CD4-positive, alpha-beta T cell treated with Interleukin-21 for 1 hour (primary cell): ENCODE results near the gene PEDS1.
A peak's percentile ranks its signal among the peaks of the same experiment; 100 is the strongest.
"Not testable (repeated sequence)": the region's sequence is repeated elsewhere in the genome, so short reads cannot be mapped to it uniquely, and the experiment has no call there.

Experiments
- DNase-seq: peaks from one replicate; pipeline ENCODE4 v3.0.0-alpha.2; 2020

The PEDS1 gene

DNA sequence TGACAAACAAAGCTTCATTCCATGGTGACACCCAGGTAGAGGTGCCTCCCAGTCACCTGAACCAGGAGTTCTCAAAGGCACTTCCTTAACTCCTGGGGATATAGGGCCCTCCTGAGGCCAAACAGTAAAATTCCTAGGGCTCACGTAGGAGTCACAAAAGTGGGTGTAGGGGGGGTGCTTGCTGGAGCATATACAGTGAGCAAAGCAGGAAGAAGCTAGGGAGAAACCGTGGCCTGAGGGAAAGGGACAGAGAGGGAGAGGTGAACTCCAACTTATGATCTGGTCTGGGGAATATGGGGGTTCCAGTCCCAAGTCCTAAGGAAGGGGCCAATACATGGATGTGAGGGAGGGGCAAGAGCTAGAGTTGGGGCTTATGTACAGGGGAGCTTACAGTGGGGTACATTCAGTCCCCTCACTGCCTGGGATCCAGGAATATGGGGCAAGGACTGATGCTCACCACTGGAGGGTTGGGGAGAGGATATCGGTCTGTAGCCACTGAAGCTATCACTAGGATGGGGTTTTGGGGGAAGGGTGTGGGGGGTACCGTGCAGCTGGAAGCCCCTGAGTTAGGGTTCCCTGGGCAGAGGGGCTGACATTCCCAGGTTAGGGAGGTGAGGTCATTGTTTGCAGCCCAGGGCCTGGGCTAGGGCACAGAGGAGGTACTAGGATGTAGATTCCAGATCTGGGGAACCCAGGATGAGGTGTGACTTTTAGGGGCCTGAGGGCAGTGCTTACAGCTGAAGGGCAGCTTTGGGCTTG is 950 bp downstream of the PEDS1 start:
- DNase-seq = no peak

DNA sequence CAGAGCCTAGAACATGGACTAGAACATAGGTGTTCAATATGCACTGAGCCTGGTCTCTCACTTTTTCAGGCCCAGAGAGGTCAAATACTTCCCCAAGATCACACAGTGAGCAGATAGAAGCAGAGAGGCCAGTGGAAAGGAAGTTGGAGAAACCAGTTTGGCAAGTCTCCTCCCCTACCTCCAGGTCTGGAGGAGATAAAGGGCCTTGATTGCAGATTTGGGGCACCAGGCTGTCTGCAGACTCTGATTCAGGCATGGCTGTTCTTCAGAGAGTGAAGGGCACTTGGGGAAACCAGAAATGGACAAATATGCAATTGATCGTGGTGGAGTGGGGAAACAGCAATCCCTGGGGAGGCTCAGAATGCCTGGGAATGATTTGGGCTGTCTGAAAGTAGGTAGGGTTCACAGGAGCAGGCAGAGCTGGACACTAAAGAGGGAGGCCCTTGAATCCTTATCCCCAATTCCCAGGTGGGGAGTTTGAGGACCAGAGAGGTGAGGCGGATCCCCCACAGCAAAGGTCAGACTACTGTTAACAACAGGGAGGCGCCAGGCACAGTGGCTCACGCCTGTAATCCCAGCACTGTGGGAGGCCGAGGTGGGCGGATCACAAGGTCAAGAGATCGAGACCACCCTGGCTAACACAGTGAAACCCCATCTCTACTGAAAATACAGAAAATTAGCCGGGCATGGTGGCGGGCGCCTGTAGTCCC is 2.3 kb downstream of the PEDS1 start:
- no peak for DNase-seq

DNA sequence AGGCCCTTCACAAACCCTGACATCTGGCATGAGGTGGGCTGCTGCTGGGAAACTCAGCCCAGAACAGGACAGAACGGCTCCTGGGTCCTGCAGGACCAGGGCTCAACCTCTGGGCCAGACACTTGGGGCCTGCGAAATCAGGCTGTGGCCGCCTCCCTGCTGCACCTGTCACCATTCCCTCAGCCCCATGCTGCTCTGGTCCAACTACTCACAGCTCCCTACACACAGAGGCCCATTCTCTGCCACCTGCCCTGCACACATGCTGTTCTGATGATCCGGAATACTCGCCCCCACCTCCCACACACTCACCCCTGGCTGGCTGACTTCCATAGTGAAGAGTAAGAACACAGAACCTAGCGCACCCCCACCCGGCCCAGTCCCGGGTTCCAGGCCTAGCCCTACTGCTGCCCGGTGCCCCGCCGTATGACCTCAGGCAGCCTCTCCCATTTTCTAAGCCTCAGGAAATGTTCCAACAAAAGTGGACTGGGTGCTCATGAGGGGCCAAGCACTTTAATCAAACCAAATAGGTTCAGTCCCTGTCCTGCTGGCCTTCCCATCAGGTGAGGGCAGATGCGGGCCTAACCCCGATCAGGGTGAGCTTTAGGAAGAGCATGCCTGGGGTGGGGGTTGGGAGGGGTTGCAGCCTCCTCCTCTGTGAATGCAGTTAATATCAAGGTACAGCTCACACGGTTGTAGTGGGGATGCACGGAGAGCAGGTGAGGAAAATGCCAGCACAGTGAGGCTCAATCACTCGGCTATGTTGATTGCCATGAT is 3.9 kb downstream of the PEDS1 start:
- no peak for DNase-seq

DNA sequence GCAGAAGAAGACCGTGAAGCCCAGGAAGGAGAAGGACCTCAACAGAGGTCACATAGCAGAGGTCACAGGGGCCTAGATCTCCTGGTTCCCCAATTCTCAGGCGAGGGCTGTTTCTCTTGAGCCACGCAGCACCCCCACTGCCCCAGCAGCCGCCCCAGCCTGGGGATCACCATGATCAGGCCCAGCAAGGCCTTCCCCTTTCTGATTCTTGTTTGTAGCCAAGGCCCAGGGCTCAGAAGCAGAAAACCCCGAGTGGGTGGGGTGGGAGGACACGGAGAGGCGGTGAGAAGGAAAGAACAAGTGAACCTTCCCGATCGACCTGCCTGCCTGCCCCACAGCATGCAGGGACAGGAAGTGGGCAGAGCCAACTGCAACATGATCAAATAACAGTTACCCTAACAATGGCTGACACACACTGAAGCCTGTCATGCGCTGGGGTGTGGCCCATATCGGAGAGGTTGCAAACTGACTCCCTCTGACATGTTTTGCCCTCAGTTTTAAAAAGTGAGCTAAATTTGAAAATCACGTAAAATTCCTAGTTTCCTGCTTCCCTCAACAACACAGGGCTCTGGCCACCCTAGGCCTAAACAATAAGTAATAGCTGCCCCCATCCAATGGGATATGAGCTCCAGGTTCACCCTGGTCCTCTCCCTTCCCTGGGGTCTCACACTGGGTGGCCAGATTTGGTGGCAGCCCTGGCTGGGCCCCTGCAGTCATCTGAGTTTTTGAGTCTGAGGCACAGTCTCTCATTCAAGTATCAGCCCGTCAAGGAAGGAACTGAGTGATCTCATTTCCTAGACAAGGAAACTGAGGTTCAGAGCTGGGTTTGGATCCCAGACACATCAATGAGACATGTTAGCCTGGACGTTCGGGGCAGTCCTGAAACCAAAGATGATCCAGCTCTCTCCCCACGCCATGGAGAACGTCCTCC is 6.5 kb downstream of the PEDS1 start:
- peak; percentile 87 for DNase-seq

DNA sequence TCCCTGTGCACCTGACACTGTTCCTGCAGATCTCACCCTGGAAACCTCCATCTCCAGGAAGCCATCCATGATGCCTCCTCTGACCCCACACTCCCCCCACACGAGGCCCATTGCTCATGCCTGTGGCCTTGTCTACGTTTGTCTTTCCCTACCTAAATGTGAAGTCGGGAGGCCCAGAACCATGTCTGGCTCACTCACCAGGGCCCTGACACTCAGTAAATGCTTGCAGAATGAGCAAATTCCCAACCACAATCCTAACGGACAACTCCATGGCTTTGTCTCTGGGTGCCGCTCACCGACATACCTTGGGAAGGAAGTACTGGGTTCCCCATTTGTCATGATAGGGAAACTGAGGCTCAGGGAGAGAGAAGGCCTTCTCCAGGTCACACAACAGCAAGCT is 7.3 kb downstream of the PEDS1 start:
- DNase-seq = no peak

DNA sequence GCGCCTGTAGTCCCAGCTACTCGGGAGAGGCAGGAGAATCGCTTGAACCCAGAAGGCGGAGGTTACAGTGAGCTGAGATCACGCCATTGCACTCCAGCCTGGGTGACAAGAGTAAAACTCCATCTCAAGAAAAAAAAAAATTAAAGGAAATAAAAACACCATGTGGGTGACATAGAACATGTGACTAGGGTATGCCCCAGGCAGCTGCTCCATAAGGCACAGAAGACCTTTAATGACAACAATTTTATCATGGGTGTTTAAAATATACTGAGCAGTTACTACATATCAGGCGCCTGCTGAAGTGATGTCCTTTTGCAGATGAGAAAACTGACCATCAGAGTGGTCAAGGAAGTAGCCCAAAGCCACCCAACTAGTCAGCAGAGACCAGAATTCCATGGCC is 8.0 kb downstream of the PEDS1 start:
- no peak for DNase-seq

DNA sequence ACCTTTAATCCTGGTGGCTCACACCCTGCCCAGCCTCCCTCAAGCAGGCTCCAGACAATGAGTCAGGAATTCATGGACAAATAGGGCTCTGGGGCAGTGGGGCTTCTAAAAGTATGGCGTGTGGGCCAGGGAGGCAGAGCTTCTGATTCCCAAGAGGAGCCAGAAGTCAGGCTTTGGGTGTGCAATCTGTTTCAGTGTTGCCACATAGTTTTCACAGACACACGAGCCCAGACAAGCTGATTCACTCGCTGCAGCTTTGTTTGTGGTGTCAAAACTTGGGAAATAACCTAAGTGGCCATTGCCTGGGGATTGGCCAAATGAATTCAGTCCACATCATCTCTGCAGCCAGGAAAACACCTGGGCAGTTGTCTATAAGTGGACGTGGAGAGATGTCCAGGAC is 9.2 kb downstream of the PEDS1 start:
- no peak for DNase-seq

DNA sequence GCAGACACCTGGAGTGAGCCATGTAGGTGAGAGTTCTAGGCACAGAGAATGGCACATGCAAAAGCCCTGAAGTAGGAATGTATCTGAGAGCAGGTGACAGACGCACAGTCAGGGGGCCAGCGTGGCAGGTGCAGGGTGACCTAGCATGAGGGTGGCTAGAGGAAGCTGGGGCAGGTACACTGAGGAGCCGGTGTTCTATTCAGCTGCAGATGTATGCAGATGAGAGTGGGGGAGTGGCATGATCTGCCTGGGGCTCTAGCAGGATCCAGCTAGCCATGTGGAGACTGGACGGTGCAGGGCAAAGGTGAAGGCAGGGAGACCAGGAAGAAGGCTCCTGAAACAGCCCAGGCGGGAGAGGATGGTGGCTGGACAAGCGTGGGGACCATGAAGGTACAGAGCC is 10.7 kb downstream of the PEDS1 start:
- DNase-seq = no peak

DNA sequence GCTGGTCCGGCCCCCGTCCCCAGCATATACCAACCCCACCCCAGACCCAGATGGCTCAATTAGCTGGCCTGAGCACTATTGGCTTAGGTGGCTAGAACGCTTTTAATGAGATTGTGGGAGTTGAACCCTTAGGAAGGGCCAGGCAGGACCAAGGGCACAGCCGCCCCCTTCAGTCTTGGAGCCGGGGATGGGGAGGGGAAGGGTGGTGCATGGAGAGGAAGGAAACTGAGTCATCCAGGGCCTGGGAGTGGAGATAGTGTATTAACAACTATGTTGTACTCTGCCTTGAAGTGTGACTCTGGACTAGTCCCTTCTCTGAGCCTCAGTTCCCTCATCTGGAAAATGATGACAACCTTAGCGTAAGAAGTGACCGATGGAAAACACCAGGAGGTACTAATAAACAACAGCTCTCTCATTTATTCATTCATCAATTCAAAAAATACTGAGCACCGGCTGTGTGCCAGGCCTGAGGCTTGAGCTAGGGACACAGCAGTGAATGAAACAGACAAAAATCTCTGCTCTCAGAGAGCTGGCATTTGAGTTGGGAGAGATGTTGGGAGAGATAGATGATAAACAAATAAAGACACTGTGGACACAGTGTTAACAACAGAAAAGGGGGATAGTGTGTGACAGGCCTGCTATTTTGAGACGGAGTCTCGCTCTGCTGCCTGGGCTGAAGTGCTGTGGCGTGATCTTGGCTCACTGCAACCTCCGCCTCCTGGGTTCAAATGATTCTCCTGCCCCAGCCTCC is 11.5 kb downstream of the PEDS1 start:
- DNase-seq = no peak

DNA sequence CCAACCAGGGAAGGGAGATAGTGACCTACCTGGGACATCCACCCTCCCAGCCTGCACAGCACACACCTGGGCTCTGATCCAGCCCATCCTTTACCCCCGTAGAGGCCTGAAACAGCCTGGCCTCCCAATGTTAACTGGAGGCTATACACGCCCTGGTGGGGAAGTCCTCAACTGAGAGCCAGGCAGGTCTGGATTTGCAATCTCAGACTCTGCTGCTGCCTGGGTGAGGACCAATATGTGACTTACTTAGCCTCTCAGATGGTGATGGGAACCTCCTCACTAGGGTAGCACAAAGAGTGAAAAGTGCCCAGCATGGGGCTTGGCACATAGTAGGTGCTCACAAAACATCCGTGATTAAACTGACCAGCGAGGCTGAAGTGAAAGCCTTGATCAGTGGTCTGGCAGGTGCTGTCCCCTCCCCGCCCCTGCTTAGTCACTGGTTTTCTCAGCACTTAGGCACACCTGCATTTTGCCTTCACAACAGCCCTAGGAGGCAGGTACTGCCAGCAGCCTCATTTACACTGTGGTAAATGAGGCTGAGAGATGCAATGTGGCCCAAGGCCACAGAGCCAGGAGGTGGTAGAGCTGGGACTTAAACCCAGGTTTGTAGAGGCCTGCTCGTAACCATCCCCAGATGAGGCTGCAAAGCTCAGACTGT is 12.4 kb downstream of the PEDS1 start:
- no peak for DNase-seq

DNA sequence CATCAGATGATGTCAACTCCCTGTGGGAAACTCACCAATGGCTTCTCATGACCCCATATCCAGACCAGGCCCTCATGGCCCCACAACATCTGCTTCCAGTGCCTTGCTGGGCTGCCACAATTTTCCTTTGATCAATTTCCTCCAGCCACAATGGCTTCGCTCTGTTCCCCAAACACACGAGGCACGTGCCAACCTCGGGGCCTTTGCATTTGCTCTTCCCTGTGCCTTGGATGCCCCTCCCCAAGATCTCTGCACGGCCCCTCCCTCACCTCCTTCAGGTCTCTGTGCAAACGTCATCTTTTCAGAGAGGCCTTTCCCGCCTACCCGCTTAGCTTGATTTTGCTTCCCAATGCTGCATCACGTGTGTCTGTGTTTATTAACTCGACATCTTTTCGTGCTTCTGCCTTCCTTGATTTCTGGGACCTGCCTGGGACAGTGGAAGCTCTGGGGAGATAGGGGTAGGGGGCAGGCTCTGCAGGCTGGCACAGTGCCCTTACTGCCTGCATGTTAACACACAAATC is 13.1 kb downstream of the PEDS1 start:
- no peak for DNase-seq

DNA sequence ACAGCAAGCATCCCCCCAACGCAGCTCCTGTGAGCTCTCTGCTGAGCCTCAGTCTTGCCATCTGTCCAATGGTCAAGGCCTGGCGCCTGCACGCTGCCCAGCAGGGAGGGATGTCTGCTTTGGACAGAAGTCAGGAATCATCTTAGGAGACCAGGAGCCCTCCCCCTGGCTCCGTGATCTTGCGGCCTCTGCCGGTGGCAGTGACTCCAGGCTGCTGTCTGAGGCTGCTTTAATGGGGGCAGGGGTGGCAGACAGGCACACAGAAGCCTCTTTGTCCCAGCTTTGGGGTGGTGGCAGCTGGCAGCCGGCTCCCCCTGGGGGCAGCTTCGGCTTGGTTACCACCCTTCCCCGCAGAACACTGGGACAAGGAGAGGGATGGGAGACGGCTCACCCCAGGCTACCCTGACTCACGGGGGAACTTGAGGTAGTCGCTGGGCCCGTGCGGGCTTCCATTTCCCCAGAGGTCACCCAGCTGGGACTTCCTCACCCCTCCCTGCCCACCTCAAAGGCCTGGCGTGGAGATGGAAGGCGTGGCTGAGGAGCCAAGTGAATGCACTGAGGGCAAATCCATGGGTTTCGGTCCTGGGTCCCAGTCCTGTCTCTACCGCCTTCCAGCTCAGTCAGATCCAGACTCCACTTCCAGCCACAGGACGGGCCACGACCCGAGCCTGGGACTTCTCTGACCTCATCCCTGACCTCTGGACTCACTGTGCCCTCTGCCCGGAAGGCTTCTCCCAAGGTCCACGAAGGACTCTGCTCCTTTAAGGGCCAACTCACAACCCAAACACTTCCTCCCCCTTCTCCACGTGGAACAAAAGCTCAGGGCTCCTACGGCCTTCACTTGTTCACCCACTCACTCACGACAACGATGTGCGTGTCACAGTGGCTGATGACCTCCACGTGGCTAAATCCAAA is 14.8 kb downstream of the PEDS1 start:
- no peak for DNase-seq

DNA sequence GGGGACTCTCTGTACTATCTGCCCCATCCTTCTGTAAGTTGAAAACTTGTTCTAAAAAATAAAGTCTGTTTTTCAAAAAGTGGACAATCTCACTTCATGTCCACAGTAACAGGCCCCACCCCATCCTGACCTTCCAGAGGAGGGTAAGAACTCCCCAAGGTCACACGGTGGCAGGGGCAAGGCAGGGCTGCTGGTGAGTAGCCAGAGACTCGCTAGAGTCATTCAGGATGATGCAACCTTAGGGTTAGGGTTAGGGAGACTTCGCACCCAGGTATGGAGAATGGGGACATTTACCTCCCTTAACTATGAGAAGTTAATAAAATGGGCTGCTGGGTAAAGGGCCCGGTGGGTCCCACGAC is 15.4 kb downstream of the PEDS1 start:
- no peak for DNase-seq

DNA sequence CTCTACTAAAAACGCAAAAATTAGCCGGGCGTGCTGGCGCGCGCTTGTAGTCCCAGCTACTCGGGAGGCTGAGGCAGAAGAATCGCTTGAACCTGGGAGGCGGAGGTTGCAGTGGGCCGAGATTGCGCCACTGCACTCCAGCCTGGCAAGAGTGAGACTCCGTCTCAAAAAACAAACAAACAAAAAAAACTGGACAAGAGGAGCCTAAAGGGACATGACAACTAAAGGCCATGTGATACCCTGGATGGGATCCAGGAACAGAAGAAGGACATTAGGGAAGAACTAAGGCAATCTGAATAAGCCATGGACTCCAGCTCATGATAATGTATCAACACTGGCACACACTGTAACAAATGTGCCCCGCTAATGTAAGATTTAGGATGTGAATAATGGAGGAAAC is 15.8 kb downstream of the PEDS1 start:
- DNase-seq = not testable (repeated sequence)

DNA sequence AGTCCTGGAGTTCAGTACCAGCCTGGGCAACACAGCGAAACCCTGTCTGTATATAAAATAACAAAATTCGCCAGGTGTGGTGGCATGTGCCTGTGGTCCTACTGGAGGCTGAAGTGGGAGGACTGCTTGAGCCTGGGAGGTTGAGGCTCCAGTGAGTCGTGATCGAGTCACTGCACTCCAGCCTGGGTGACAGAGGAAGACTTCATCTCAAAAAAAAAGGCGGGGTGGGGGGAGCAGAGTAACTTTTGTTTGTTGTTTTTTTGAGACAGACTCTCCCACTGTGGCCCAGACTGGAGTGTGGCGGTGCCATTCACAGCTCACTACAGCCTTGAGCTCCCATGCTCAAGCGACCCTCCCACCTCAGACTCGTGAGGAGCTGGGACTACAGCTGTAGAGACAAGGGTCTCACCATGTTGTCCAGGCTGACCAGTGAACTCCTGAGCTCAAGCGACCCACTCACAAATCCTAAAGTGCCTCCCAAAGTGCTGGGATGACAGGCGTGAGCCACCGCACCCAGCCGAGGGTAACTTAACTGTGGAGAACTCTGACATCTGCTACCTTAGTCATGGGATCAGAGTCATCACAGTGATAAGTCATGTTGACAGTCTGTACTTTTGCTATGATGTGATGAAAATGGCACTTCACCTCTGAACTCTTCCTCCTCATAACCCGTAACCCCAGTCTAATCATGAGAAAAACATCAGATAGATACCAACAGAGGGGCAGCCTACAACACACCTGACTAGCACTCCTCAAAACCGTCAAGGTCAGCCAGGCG is 16.5 kb downstream of the PEDS1 start:
- no peak for DNase-seq

DNA sequence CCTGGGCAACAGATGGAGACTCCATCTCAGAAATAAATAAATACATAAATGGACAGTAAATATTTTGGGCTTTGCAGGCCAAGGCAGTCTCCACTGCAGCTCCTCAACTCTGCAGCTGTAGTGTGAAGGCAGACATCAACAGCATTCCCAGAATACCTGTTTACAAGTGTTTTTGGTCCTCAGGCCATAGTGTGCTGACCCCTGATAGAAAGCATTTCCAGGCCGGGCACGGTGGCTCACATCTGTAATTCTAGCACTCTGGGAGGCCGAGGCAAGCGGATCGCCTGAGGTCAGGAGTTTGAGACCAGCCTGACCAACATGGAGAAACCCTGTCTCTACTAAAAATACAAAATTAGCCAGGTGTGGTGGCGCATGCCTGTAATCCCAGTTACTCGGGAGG is 18.4 kb downstream of the PEDS1 start:
- not testable (repeated sequence) for DNase-seq

DNA sequence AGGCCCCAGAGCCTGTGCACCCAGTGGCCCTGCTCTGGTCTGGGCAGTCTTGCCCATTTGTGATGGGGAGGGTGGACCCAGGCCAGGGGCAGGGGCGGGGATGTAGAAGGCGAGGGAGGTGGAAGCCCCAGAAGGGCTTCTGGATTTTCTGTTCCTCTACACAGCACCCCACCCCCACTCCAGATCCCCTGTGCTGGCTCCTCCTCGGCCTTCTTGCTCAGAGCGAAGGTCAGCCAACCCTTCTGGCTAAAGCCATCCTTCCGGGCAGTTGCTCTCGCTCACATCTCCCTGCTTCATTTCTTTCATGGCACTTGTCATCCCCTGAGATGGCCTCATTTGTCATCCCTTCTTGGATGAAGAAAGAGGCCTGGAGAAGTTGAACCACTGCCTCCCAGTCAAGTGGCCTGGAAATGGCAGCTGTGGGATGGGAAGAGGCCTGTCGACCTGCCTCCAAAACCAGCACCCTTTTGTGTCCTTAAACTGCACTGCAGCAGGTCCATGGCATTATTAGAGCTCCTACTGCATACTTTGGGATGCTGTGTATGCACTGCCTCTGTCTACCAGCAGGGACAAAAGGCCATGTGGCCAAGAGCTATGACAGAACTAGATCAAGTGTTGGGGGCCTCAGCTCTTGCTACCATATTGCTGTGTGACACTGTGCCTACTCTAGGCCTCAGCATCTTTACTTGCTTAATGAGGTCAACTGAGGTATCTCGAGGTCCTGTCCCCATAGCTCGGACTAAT is 19.9 kb downstream of the PEDS1 start:
- no peak for DNase-seq

DNA sequence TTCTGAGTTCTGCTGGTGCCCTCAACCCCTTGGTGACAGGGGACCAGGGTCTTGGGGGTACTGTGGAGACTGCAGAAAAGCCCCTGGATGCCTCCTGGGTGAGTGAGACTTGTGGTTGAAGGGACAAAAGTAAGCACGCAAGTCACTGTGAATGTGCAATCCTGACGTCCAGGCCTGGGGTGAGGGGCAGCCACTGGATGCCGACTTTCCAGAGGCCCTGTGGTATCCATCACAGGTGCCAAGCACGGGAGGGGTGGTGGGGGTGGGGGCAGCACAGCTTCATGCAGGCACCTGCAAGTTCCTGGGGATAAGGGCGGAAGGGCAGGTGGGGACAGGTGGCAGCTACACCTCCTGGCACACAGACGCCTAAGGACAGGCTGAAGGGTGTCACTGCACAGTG is 20.5 kb downstream of the PEDS1 start:
- no peak for DNase-seq

DNA sequence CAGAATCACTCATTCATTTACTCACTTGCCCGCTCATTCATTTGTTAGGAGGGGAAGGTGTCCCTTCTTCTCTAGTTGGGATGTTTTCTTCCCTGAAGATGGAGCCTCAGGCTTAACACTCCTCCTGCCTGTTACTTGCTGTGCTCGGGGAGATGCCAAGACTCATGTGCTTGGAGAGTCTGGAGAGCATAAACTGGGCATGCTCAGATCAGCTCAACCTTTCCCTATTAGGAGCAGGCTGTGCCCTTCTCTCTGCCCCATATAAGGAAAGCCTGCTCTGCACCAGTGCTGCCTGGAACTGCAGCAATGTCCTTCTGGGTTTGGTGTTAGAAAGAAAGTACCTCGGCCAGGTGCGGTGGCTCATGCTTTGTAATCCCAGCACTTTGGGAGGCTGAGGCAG is 22.5 kb downstream of the PEDS1 start:
- no peak for DNase-seq
